Neuronal stem cell (in vitro differentiated cells): ENCODE data around the gene RORC.

ENCODE experiments used
- DNase-seq: peaks from one replicate; pipeline ENCODE4 v3.0.0-alpha.2; 2013; ENCODE audit warnings: low spot score
- H2AFZ ChIP-seq: one replicate; pipeline ENCODE4 v1.6.1; 2013; ENCODE audit warnings: mild to moderate bottlenecking, low read length, inconsistent platforms
- H2AK5ac ChIP-seq: 2 replicates; pipeline ENCODE4 v1.6.1; 2013; ENCODE audit warnings: low read depth, mild to moderate bottlenecking, inconsistent platforms, low read length, moderate library complexity, mixed read lengths
- H2BK120ac ChIP-seq: 2 replicates; pipeline ENCODE4 v1.6.1; 2013; ENCODE audit warnings: low read depth, mild to moderate bottlenecking, inconsistent platforms, low read length, moderate library complexity, mixed read lengths
- H2BK12ac ChIP-seq: one replicate; pipeline ENCODE4 v1.6.1; 2013; ENCODE audit warnings: low read length, inconsistent platforms
- H2BK15ac ChIP-seq: 2 replicates; pipeline ENCODE4 v1.6.1; 2013; ENCODE audit warnings: mild to moderate bottlenecking, low read length, inconsistent platforms, mixed read lengths
- H2BK5ac ChIP-seq: one replicate; pipeline ENCODE4 v1.6.1; 2013; ENCODE audit warnings: inconsistent platforms, mild to moderate bottlenecking, low read length, moderate library complexity
- H3K14ac ChIP-seq: one replicate; pipeline ENCODE4 v1.6.1; 2013; ENCODE audit warnings: low read length, inconsistent platforms
- H3K18ac ChIP-seq: 2 replicates; pipeline ENCODE4 v1.6.1; 2013; ENCODE audit warnings: low read length, inconsistent platforms
- H3K23ac ChIP-seq: 2 replicates; pipeline ENCODE4 v1.6.1; 2013; ENCODE audit warnings: low read depth, mild to moderate bottlenecking, mixed read lengths, low read length, inconsistent platforms; ENCODE audit not compliant: poor library complexity
- H3K27ac ChIP-seq: replicated peaks from 3 replicates; pipeline ENCODE4 v1.5.1; 2013; ENCODE audit warnings: low read length, inconsistent platforms
- H3K27me3 ChIP-seq, 3 experiments: 2 replicates each; pipeline ENCODE4 v1.6.1; 2013; ENCODE audit warnings: low read length in 3 of 3, mild to moderate bottlenecking in 2 of 3, inconsistent platforms in 1 of 3, low read depth in 1 of 3, mixed read lengths in 1 of 3, moderate library complexity in 1 of 3; ENCODE audit not compliant: control insufficient read depth in 3 of 3, insufficient read depth in 3 of 3
- H3K36me3 ChIP-seq, 2 donors: replicated peaks in 1 of 2; 2 replicates each; pipeline ENCODE4 v1.6.1; 2013; ENCODE audit warnings: low read length in 2 of 2; ENCODE audit not compliant: control insufficient read depth in 2 of 2, insufficient read depth in 2 of 2
- H3K4ac ChIP-seq: 2 replicates; pipeline ENCODE4 v1.6.1; 2013; ENCODE audit warnings: inconsistent platforms, mild to moderate bottlenecking, low read length, moderate library complexity
- H3K4me1 ChIP-seq, 2 donors: 1 replicate in 1 of 2; 2 replicates in 1 of 2; pipeline ENCODE4 v1.6.1; 2013; ENCODE audit warnings: low read length in 2 of 2, low read depth in 1 of 2; ENCODE audit not compliant: control insufficient read depth in 2 of 2, insufficient read depth in 1 of 2
- H3K4me2 ChIP-seq: one replicate; pipeline ENCODE4 v1.6.1; 2013; ENCODE audit warnings: mild to moderate bottlenecking, low read length, inconsistent platforms; ENCODE audit not compliant: insufficient read depth, poor library complexity, severe bottlenecking
- H3K4me3 ChIP-seq, 2 donors: 2 replicates each; pipeline ENCODE4 v1.5.1; 2013; ENCODE audit warnings: low read length in 2 of 2, mild to moderate bottlenecking in 2 of 2, inconsistent platforms in 1 of 2, moderate library complexity in 1 of 2
- H3K79me1 ChIP-seq: one replicate; pipeline ENCODE4 v1.6.1; 2013; ENCODE audit warnings: low read depth, mild to moderate bottlenecking, inconsistent platforms, low read length, moderate library complexity
- H3K9ac ChIP-seq: one replicate; pipeline ENCODE4 v1.6.1; 2013; ENCODE audit warnings: mild to moderate bottlenecking, low read depth, low read length, inconsistent platforms; ENCODE audit not compliant: poor library complexity
- H3K9me3 ChIP-seq, 2 donors: replicated peaks in 1 of 2; 2 replicates each; pipeline versions ENCODE3 to v1.6.1; 2013; ENCODE audit warnings: low read length in 2 of 2, mild to moderate bottlenecking in 2 of 2, inconsistent platforms in 1 of 2, low read depth in 1 of 2, mixed read lengths in 1 of 2, moderate library complexity in 1 of 2; ENCODE audit not compliant: control insufficient read depth in 2 of 2, insufficient read depth in 1 of 2
- H4K8ac ChIP-seq: one replicate; pipeline ENCODE4 v1.6.1; 2013; ENCODE audit warnings: low read depth, mild to moderate bottlenecking, inconsistent platforms, low read length, moderate library complexity
- H4K91ac ChIP-seq: one replicate; pipeline ENCODE4 v1.6.1; 2013; ENCODE audit warnings: low read length, low read depth, mild to moderate bottlenecking, inconsistent platforms; ENCODE audit not compliant: poor library complexity
- WGBS, 2 donors: extraction: QIAGEN DNeasy Blood & Tissue Kit; methylation state at CpG; one replicate each; pipeline ENCODE4 v1.1.7; 2013; ENCODE audit warnings: missing lambda C conversion rate in 2 of 2, mixed read lengths in 1 of 2; ENCODE audit not compliant: insufficient read length in 2 of 2, insufficient replicate concordance in 1 of 2; ENCODE audit errors: extremely low coverage in 2 of 2; 5-methylcytosine and 5-hydroxymethylcytosine counted together

The RORC gene

DNA sequence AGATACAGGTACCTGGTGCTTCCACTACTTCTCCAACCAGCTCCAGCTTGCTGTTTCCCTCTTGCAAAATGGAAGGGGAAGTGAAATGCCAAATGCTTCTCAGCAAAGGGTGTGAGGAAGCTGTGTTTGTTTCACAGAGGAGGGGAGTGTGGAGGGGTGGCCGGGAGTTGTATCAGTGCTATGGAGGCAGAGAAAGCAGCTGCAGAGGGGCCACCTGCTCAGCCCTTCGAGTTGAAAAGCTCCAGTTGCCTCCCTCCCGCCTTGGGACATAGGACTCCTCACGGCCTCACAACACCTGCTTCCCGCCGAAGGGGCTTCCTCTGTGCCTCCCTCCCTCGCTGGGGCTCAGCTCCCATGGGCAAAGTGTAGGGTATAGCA, 14.3 kb downstream of the RORC start:
- Histone ChIP-seq H3K23ac (no peak overlapping the region), H2AK5ac (no peak overlapping the region), H4K91ac (no peak overlapping the region), H3K4me2 (no peak overlapping the region), H3K79me1 (no peaks in the 10 kb centered on the region), H3K4ac (no peak overlapping the region), H3K9me3 (no peaks in the 10 kb centered on the region), H2AFZ (no peak overlapping the region), H4K8ac (no peak overlapping the region), H2BK12ac (no peak overlapping the region), H3K18ac (peak overlapping the region; percentile 42), H3K14ac (no peak overlapping the region), H2BK15ac (no peak overlapping the region), H3K27me3 (peaks cover 0 to 94% (median 0%) of the 10 kb centered on the region in 3 experiments), H2BK120ac (no peak overlapping the region), H3K4me1 (peaks cover 0 to 1% of the 10 kb centered on the region in 2 donors), H3K4me3 (no peak overlapping the region), H3K9ac (no peak overlapping the region), H2BK5ac (no peak overlapping the region), H3K36me3 (no peaks in the 10 kb centered on the region), H3K27ac (no peak overlapping the region)
- WGBS, 2 donors: no CpG with 5 or more reads among the region's 7 CpGs
- no peak for DNase-seq

DNA sequence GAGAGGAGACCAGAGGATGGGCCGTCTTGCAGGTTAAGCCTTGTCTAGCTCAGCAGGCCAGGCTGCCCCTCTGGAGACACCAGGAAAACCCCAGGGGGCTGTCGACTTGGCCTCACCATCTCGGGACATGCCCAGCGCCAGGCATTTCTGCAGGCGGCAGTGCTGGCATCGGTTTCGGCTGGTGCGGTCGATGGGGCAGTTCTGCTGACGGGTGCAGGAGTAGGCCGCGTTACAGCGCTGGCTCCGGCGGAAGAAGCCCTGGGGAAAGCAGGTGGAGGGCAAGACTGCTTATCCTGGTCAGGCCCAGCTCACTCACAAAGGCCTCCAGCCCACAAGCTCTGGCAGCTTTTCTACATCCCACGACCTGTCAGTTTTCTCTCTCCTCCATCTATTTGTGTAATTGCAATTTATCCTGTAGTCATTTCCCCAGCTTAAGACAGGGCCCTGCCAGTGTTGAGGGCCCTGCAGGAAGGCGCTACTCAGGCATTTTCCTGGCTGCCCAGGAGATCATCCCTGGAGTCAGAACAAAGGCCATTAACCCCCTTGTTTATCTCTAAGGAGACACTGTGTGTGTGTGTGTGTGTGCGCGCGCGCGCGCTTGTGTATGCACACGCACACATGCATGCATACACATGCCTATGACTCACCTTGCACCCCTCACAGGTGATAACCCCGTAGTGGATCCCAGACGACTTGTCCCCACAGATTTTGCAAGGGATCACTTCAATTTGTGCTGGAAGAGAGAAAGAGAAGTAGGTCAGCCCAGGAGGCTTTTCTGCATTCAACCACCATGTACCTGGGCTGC, 14.9 kb downstream of the RORC start:
- no peak for DNase-seq
- no peak overlapping the region for H2AK5ac ChIP-seq
- WGBS, 2 donors: no CpG with 5 or more reads among the region's 26 CpGs
- peak overlapping the region; percentile 32 for H3K23ac ChIP-seq
- H3K4ac ChIP-seq: no peak overlapping the region
- H2BK5ac ChIP-seq: no peak overlapping the region
- H4K8ac ChIP-seq: no peak overlapping the region
- H3K4me1 ChIP-seq: no peaks in the 10 kb centered on the region
- H3K9me3 ChIP-seq: no peaks in the 10 kb centered on the region
- no peak overlapping the region for H3K14ac ChIP-seq
- H3K9ac ChIP-seq: no peak overlapping the region
- H2BK120ac ChIP-seq: peak overlapping the region; percentile 12
- peaks cover 0 to 95% (median 0%) of the 10 kb centered on the region in 3 experiments for H3K27me3 ChIP-seq
- H2BK12ac ChIP-seq: no peak overlapping the region
- H3K4me2 ChIP-seq: no peak overlapping the region
- no peak overlapping the region for H2AFZ ChIP-seq
- H3K18ac ChIP-seq: no peak overlapping the region
- no peaks in the 10 kb centered on the region for H3K36me3 ChIP-seq
- no peak overlapping the region for H2BK15ac ChIP-seq
- H4K91ac ChIP-seq: no peak overlapping the region
- no peak overlapping the region for H3K4me3 ChIP-seq
- H3K27ac ChIP-seq: no peak overlapping the region
- no peaks in the 10 kb centered on the region for H3K79me1 ChIP-seq

DNA sequence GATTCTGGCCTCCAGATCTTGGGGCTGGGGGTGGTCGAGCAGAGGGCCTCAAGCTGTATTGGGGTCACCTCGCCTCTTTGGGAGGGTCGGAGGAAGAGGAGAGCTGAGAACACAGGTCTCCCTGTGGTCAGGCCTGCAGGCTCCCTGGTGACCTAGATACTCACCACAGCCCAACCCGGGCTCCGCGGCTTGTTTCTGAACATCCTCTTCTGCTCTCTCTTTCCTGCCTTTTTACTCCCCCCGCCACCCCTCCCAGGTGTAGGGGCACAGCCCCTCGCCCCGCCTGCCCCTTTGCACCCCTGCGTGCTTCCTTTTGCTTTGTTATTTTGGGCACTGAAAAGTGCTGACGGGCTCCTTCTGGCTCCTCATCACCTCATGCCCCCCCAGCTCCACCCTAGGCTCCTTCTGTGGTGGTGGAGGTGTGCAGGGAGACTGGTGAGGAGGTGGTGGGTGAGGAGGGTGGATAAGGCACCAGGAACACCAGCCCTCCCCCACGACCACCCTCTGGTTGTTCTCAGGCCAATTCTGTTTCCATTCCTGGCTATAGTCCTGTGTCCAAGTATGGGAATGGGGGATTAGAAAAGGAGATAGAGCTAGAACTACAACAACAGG, 15.8 kb downstream of the RORC start:
- no CpG with 5 or more reads among the region's 12 CpGs for WGBS, 2 donors
- H2BK12ac ChIP-seq: no peak overlapping the region
- H3K4me2 ChIP-seq: no peak overlapping the region
- H3K9me3 ChIP-seq: no peaks in the 10 kb centered on the region
- no peak overlapping the region for H2BK15ac ChIP-seq
- no peak overlapping the region for H2AK5ac ChIP-seq
- H3K4ac ChIP-seq: no peak overlapping the region
- H2BK5ac ChIP-seq: no peak overlapping the region
- H2BK120ac ChIP-seq: peak overlapping the region; percentile 12
- H2AFZ ChIP-seq: no peak overlapping the region
- peaks cover 0 to 95% (median 0%) of the 10 kb centered on the region in 3 experiments for H3K27me3 ChIP-seq
- H4K91ac ChIP-seq: no peak overlapping the region
- no peak overlapping the region for H3K9ac ChIP-seq
- no peak overlapping the region for H3K14ac ChIP-seq
- no peak overlapping the region for H3K27ac ChIP-seq
- H3K36me3 ChIP-seq: no peaks in the 10 kb centered on the region
- H3K18ac ChIP-seq: no peak overlapping the region
- peaks cover 0 to 2% of the 10 kb centered on the region in 2 donors for H3K4me1 ChIP-seq
- no peak overlapping the region for H3K4me3 ChIP-seq
- H3K23ac ChIP-seq: no peak overlapping the region
- no peaks in the 10 kb centered on the region for H3K79me1 ChIP-seq
- no peak for DNase-seq
- H4K8ac ChIP-seq: no peak overlapping the region

DNA sequence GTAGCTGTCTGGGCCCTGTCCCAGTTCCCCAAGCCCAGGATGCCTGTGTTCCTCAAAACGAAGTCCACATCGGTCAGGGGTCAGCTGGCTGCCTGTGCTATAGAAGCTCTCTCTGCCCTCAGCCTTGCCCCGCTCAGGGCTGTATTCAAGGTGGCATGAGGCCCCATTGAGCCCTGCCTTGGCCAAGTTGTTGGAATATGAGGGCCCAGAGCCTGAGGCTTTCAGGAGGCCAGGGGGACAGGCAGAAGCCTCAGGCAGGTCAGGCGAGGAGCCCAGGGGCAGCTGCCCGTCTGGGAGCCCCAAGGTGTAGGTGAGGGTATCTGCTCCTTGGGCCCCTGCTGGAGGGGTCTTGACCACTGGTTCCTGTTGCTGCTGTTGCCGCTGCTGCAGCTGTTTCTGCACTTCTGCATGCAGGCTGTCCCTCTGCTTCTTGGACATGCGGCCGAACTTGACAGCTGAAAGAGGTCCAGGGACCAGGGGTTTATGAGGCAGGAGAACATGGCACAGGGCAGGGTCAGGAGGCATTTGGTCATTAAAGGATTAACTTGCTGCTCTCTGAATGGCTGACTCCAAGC, 16.5 kb downstream of the RORC start:
- H3K79me1 ChIP-seq: no peaks in the 10 kb centered on the region
- peaks cover 0 to 90% (median 0%) of the 10 kb centered on the region in 3 experiments for H3K27me3 ChIP-seq

More for the DNA sequence above, 16.5 kb downstream of the RORC start:
- no peak overlapping the region for H3K27ac ChIP-seq
- WGBS, 2 donors: no CpG with 5 or more reads among the region's 8 CpGs
- no peak overlapping the region for H2AFZ ChIP-seq
- H3K14ac ChIP-seq: no peak overlapping the region
- peak overlapping the region; percentile 9 for H3K9ac ChIP-seq
- H3K18ac ChIP-seq: peak overlapping the region; percentile 32
- H2BK120ac ChIP-seq: no peak overlapping the region
- no peak overlapping the region for H2BK12ac ChIP-seq
- no peak overlapping the region for H3K4ac ChIP-seq
- no peak overlapping the region for H2AK5ac ChIP-seq
- H4K8ac ChIP-seq: no peak overlapping the region
- no peak overlapping the region for H2BK5ac ChIP-seq
- peak overlapping the region; percentile 14 for H2BK15ac ChIP-seq
- no peak overlapping the region for H4K91ac ChIP-seq
- H3K4me2 ChIP-seq: no peak overlapping the region
- no peaks in the 10 kb centered on the region for H3K9me3 ChIP-seq
- H3K36me3 ChIP-seq: no peaks in the 10 kb centered on the region
- H3K4me1 ChIP-seq: peaks cover 0 to 2% of the 10 kb centered on the region in 2 donors
- peak overlapping the region in 1 of 2 donors; percentile 38 for H3K4me3 ChIP-seq
- peak overlapping the region; percentile 26 for H3K23ac ChIP-seq
- no peak for DNase-seq
